GM19467 (cell line): ENCODE measurements around the gene TMEM129.

Experiments
- ATAC-seq: cut with Tn5 transposase; IDR thresholded peaks from one replicate; pipeline ENCODE4 v1.9.1; 2021; ENCODE audit warnings: mild to moderate bottlenecking, moderate library complexity; ENCODE audit not compliant: unreplicated experiment

The TMEM129 gene

DNA sequence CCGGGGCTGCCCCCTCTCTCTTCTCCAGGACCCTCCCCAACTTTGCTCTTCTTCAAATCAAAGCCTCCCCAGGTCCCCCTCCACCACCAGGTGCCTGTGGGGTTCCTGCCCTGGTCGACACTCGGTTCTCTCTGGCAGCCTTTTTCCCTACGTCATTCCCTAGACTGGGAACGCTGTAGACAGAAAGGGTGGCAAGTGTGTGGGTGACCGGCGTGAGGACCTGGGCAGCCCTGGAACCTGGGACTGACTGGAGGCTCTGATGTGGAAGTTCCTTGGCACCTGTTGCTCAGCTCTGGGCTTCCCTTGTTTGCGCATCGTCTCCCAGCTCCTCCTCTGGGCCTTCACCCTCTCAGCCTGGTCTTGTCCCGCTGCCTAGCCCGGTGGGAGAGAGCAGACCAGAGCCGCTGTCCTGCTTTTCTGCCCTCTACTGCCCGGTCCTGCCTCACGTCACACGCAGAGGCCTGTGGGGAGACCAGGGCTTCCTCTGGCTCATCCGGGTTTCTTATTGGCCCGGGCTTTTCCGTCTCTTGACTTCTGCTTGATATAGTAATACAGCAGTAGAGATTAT is 1.5 kb upstream of the TMEM129 start:
- ATAC-seq, result no peak

DNA sequence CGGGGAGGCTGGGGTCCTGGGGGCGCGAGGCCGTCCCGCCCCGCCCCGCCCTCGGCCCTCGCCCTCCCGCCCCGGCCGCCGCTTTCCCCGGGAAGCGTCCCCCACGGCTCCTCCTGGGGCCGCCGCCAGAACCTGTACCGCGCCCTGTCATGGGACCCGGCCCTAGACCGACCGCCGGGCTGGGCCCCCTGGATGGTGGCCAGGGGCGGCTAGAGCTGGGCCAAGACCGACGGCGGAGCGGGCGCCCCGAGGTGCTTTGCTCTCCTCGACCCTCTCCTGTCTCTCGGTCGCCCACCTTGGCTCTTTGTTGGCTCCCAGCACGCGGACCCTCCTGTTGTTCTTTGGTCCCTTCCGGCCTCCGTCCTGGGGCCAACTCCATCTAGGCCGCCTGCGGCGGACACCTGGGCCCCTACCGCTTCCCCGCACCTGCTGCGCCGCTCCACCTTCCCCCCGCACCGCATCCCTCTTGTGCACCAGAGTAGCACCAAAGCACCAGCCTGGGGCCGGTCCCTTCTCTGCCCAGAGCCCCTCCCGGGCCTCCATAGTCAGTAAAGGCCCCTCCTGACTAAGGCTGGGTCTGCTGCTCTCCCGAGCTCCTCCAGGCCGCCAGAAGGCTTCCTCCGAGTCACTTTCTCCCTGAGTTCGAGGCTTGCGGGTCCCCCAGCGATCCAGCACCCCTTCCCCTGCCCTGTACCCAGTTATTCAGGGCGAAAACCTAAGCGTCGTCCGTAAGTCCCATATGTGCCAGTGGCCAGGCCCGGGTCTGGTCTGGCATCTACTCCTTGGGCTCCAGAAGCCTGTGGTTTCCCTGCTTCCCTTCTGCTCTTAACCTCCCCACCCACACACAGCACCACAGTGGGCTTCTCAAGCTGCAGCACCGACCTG is 785 bp upstream of the TMEM129 start:
- no peak for ATAC-seq

DNA sequence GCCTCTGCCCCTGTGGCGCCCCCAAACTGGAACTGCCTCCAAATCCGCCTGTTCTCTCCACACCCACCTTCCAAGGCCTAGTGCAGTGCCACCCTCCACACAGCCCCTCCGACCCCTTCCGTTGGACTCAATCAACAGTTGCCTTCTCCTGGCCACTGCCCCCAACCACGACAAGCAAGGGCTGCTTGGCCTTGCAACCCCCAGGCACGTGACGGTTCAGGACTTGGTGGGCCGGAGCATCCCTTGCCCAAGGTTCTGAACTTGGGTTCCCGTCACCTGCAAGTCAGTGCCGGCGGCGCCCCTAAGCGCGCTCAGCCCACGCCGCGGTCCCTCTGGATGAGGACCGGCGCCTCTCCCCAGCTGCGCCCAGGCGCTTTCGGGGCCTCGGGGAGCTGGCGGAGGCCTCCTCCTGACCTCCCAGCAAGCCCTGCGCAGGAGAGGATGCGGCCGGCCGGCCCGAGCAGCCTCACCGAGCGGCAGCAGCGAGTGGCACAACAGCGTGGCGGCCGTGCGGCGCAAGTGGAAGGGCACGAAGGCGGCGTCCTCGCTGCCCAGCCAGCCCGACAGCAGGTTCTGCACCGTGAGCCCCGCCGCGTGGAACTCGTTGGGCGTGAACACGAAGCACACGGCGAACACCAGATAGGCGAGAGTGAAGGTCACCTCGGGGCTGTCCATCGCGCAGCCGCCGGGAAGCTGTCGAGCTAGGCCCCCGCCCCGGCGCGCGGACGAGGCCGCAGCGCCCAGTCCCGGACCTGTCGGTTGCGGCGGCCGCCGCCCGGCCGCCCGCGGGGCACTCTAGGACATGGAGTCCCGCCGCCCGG is 750 bp downstream of the TMEM129 start:
- peak; percentile 16 for ATAC-seq

DNA sequence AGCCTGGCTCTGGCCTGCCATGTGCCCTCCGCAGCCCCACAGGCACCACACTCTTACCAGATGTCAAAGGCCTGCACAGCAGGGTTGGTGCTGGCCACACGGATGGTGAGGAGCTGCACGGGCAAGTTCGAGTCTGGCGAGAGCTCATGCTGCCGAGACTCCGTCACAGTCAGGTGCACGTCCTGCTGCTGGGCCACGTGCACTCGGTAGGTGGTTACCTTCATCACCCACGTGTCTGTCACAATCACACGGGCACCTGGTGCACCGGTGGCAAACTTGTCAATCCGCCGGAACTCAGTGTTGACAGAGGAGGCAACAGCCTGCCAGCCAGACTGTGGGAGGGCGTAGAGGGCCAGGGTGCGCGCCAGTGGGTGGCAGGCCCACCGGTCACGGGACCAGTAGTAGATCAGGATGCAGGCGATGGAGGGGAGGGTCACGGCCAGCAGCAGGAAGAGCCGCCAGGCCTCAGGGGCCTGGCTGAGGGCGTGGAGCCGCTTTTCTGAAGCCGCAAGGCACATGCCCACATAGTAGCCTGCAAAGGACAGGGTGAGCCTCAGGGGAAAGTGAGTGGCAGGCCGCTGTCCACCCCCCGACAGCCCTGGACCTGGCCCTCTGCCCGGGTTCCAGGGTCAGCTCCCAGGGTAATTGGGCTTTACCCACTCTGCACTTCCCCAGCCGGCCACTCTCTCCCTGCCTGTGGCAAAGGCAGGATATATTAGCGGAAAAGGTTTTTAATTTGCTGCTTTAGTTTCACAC is 2.9 kb downstream of the TMEM129 start:
- no peak for ATAC-seq

DNA sequence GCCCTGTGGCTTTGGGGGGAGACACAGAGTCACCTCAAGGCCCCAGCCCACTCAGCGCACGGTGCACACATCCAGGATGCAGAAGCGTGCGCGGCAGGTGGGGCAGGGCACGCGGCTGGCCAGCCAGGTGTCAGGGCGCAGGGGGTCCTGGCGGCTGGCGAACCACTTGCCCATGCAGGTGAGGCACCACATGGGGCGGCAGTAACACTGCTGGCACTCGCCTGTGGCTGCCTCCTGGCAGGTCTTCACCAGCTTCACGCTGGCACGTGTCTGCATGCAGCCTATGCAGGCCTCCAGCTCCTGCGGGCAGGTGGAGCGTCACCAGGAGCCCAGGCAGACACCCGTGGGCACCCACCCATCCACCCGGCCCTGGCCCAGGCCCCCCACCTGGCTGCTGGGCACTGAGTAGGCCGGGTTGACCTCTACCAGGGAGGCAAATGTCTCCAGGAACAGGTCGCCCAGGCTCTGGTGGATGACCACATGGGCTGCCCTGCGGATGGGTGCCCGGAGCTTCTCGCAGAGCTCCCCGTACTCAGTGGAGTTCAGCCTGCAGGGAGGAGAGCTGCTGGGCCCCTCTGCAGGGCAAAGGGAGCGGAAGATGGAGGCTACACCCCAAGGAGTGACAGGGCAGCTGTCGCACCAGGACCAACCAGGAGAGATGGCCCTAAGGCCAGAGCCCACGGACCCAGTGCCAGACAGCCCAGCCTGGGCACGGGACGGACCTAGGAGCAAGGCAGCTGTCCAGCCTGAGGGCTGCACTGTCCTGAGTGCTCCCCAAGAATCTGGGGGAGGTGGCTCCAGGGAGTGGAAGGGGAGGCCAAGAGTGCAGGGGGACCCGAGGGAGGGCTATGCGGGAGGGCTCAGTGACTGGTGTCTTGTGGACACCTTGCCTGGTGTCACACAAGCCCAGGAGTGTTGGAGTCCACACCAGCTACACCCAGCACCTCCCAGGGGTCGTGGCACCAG is 3.7 kb downstream of the TMEM129 start:
- ATAC-seq, result no peak

DNA sequence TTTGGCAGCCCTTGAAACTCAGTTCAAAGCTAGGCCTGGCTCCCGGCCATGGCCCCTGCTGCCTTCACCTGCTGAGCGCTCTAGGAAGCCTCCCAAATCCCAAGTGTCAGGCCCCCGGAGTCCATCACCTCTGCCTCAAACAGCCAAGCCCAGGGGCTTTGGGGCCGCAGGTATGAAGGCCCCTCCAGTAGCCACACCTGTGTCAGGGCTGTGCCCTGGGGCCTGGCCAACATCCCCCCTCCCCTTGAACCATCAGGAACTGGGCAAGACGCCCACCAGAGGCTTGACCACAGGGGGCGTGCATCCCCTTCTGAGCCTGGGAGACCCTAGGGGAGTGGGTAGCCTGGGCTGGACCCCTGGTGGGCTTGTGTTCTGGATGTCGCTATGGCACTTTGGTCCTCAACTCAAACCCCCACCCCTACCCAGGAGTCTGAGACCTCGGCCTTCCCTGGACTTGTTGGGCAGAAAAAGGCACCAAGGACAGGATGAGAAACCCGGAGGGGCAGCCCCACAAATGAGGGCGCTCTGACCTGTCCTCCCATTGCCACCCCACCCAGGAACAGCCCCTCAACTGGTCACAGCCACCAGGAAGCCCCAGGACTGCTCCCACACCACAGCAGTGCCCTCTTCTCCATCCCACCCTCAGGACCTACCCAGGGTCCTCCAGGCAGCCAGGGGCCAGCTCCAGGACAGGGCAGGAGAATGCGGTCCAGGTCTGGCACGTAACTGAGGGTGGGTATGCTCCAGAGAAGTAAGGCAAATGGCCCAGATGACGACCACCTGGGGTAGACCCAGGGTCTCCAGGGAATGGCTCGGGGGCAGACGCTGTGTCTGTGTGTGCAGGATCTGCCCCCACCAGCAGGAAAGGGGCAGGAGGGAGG is 4.8 kb downstream of the TMEM129 start:
- no peak for ATAC-seq

DNA sequence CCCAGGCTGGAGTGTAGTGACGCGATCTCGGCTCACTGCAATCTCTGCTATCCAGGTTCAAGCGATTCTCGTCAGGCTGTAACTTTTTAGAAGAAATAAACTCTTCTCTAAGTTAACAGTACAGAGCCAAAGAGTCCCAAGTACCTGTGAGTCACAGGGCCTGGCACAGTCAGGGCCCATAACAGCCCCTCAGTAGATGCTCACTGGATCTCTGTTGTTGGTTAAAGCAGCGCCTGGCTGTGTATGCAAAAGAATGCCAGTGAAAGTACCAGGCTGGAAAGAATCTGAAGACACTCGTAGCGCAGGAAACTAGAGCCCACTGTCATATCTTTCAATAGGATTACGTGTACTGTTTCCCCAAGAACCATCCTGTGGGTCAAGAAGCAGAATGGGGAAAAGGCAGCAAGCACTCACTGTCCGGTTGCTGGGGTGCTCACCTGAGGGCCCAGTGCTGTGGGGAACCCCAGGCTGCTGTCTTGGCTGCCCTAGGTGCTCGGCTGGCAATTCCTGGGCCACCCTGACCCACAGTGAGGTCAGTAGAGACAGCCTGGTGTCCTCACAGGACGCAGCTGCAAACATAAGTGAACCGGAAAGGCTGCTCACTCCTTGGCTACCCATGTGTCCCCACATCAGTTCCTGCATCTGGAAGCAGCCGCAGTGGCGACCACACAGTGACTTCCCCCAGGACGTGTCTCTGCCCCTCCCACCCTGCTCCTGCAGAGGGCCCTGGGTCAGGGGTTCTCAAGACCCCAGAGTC is 5.9 kb downstream of the TMEM129 start:
- ATAC-seq, result no peak

DNA sequence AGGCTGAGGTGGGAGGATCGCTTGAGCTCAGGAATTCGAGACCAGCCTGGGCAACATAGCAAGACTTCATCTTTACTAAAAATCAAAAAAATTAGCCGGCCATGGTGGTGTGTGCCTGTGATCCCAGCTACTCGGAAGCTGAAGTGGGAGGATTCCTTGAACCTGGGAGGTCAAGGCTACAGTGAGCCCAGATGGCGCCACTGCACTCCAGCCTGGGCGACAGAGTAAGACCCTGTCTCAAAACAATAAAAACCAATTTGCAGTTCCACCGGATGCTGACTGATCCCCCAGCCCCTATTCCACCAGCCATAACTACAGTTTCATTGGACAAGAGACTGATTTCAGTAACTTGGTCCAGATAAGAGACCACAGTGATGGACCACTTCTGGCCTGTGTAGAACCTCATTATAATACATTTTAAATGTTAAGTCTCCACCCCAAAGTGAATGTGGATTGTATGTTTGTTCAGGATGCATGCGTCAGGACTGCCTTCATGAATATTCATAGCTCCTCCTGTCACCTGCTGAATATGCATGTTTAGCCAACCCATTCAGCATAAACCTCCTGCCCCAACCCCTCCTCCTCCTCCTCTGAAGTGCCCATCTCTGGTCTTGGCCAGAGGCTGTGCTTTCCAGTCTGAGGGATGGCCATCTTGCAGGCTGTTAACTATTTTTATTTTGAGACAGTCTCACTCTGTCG is 6.7 kb downstream of the TMEM129 start:
- no peak for ATAC-seq

- ATAC-seq, result no peak
Measured at GRCh38 chr4:1713003-1713851, 7.9 kb downstream of the TMEM129 start.

DNA sequence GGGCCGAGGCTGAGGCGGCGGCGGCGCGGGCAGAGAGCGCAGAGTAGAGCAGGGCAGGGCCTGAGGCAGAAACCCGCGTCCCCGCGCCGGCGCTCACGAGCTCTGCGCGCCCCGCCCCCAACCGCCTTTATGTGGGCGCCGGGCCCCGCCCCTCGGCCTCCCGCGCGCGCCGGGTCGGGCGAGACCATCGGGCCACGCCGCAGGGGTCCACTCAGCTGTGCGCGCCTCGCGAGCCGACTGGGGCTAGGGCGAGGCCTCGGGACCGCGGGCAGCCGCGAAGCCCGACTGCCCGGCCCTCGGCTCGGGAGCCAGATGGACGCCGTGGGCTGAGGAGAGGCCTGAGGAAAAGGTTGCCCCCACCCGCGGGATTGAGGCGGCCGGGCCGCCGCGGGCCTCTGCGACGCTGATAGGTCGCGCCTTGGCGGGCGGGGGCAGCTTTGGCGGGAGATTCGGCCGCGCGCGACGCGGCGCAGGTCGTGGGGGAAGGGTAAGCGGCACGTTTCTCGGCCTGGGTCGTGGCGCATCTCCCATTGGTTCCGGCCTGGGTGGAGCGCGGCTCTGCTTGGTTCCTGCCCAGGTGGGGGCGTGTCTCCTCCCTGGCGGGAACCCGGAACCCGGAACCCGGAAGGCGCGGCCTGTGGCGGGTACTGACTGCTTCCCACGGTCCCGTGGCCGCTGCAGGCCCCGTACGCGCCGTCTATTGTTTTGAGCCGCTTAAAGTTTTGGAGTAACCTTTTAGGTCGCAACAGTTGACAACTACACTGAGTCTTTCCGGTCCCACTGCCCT is 8.7 kb downstream of the TMEM129 start, which contains the start of gene SLBP:
TSS of gene SLBP (minus strand) at position 104 of the 787 bp plus-strand sequence. CDS start 131 bp downstream, outside the sequence.
- ATAC-seq, result peak; percentile 65

GRCh38 chr4:1711571-1712215 is 9.4 kb downstream of the TMEM129 start:
- peak; percentile 6 for ATAC-seq

GRCh38 chr4:1711055-1711570 is 10.0 kb downstream of the TMEM129 start:
- no peak for ATAC-seq

DNA sequence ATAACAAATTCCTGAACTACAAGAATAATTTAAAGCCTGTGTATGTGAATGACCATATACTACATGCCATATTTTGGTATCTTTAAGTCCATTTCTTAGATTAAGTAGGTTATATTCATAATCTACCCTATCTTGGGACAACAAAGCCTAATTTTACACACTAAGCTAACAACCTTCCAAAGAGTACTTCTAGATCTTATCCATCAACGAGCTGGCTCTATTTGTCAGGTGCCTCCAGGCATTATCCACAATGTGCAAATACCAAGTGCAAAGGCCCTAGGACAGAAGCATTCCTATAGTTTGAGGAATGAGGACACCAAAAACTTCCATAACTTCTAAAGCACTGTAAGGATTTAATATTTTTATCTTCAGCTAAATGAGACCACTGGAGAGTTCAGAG is 12.5 kb downstream of the TMEM129 start:
- ATAC-seq, result no peak

DNA sequence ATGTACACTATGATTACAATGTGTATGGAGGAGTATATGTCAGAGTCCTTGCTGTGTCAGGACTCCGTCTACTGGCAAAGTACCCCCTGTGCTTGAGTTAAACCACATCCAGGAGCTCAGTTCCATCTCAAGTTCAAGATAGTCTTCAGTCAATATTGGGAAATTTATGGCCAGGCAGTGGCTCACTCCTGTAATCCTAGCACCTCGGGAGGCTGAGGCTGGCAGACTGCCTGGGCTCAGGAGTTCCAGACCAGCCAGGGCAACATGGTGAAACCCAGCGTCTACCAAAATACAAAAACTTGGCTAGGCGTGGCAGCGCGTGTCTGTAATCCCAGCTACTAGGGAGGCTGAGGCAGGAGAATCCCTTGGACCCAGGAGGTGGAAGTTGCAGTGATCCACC is 14.8 kb downstream of the TMEM129 start:
- no peak for ATAC-seq

DNA sequence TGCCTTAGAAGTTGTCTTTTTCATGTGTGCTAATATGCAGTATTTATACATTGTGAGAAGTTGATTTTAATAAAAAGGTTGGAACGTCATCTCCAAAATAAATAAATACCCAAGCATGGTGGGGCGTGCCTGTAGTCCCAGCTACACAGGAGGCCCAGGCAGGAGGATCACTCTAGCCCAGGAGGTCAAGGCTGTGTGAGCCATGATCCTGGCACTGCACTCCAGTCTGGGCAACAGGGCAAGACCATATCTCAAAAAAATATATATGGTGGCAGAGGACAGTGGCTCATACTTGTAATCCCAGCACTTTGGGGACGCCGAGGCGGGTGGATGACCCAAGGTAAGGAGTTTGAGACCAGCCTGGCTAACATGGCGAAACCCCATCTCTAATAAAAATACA is 15.4 kb downstream of the TMEM129 start:
- no peak for ATAC-seq
